CD14-positive monocyte (primary cell): ENCODE measurements around the gene PLXNA4. TPM values are rescaled to one million over a fixed set of nuclear protein-coding genes. Genes with fewer than 3 reads are reported as not detected.

Experiments used
- DNase-seq, 3 donors: peaks; one replicate each; pipeline ENCODE4 v3.0.0-alpha.2; 2011 to 2022
- H2AFZ ChIP-seq: 2 replicates; pipeline ENCODE4 v1.6.0; 2012; ENCODE audit warnings: mild to moderate bottlenecking, low read depth, low read length, inconsistent platforms; ENCODE audit not compliant: insufficient read depth, poor library complexity, severe bottlenecking
- H3K27ac ChIP-seq, 2 donors: 1 replicate in 1 of 2; 2 replicates in 1 of 2; pipeline ENCODE4 v1.5.1; 2012 to 2013; ENCODE audit warnings: low read length in 2 of 2, control low read depth in 1 of 2, inconsistent platforms in 1 of 2, low read depth in 1 of 2, mild to moderate bottlenecking in 1 of 2
- H3K27me3 ChIP-seq, 2 donors: one replicate each; pipeline versions ENCODE4 v1.6.0 to v1.6.1; 2011 to 2013; ENCODE audit warnings: low read length in 2 of 2; ENCODE audit not compliant: control insufficient read depth in 2 of 2, insufficient read depth in 2 of 2
- H3K36me3 ChIP-seq, 2 donors: replicated peaks in 1 of 2; 1 replicate in 1 of 2; 2 replicates in 1 of 2; pipeline versions ENCODE4 v1.5.1 to v1.6.1; 2012 to 2013; ENCODE audit warnings: low read length in 2 of 2, control low read depth in 1 of 2, inconsistent platforms in 1 of 2, mild to moderate bottlenecking in 1 of 2; ENCODE audit not compliant: insufficient read depth in 2 of 2, control insufficient read depth in 1 of 2
- H3K4me1 ChIP-seq, 2 donors: 1 replicate in 1 of 2; 2 replicates in 1 of 2; pipeline versions ENCODE4 v1.5.1 to v1.6.1; 2012 to 2013; ENCODE audit warnings: low read length in 2 of 2, control low read depth in 1 of 2, inconsistent platforms in 1 of 2, mild to moderate bottlenecking in 1 of 2, moderate library complexity in 1 of 2; ENCODE audit not compliant: insufficient read depth in 2 of 2, control insufficient read depth in 1 of 2
- H3K4me2 ChIP-seq: replicated peaks from 2 replicates; pipeline ENCODE3; 2012; ENCODE audit warnings: low read length, moderate library complexity, mild to moderate bottlenecking; ENCODE audit not compliant: poor library complexity, severe bottlenecking; ENCODE audit errors: extremely low read depth
- H3K4me3 ChIP-seq, 3 experiments: fragments of 200-600 bp in 1 of 3; sonication (generic) in 1 of 3; replicated peaks in 1 of 3; 1 replicate in 2 of 3; 2 replicates in 1 of 3; pipeline ENCODE4 v1.5.1; 2011 to 2013; ENCODE audit warnings: low read length in 3 of 3, mild to moderate bottlenecking in 3 of 3, control low read depth in 2 of 3, low read depth in 2 of 3, inconsistent platforms in 1 of 3, moderate library complexity in 1 of 3
- H3K79me2 ChIP-seq: 2 replicates; pipeline ENCODE4 v1.6.0; 2012; ENCODE audit warnings: mild to moderate bottlenecking, control low read depth, inconsistent platforms, low read length, moderate library complexity; ENCODE audit not compliant: insufficient read depth
- H3K9ac ChIP-seq: 2 replicates; pipeline ENCODE4 v1.6.0; 2017; ENCODE audit warnings: low read length, mild to moderate bottlenecking; ENCODE audit not compliant: insufficient read depth, poor library complexity, severe bottlenecking
- H3K9me3 ChIP-seq, 2 donors: replicated peaks in 1 of 2; 1 replicate in 1 of 2; 2 replicates in 1 of 2; pipeline versions ENCODE4 v1.5.1 to v1.6.1; 2012 to 2013; ENCODE audit warnings: low read length in 2 of 2, control low read depth in 1 of 2; ENCODE audit not compliant: control insufficient read depth in 1 of 2, insufficient read depth in 1 of 2
- H4K20me1 ChIP-seq: 2 replicates; pipeline ENCODE4 v1.6.0; 2012; ENCODE audit warnings: mild to moderate bottlenecking, low read length, control low read depth, moderate library complexity; ENCODE audit not compliant: insufficient read depth
- H3K27ac Mint-ChIP-seq, 7 donors: one replicate each; pipeline ENCODE4 v1.8.0; 2020; ENCODE audit warnings: mild to moderate bottlenecking in 7 of 7, mixed read lengths in 7 of 7, moderate library complexity in 6 of 7, inconsistent platforms in 2 of 7
- H3K27me3 Mint-ChIP-seq, 3 donors: one replicate each; pipeline ENCODE4 v1.8.0; 2021 to 2022; ENCODE audit warnings: low read depth in 3 of 3, mild to moderate bottlenecking in 3 of 3, mixed read lengths in 3 of 3, moderate library complexity in 3 of 3, inconsistent platforms in 1 of 3
- H3K36me3 Mint-ChIP-seq, 2 donors: one replicate each; pipeline ENCODE4 v1.8.0; 2020; ENCODE audit warnings: mixed read lengths in 2 of 2, inconsistent platforms in 1 of 2, mild to moderate bottlenecking in 1 of 2
- H3K4me1 Mint-ChIP-seq: one replicate; pipeline ENCODE4 v1.8.0; 2020; ENCODE audit warnings: mild to moderate bottlenecking, mixed read lengths
- H3K4me3 Mint-ChIP-seq, 2 donors: one replicate each; pipeline ENCODE4 v1.8.0; 2020; ENCODE audit warnings: mild to moderate bottlenecking in 2 of 2, mixed read lengths in 2 of 2, moderate library complexity in 1 of 2
- H3K9me3 Mint-ChIP-seq, 7 donors: one replicate each; pipeline ENCODE4 v1.8.0; 2020 to 2022; ENCODE audit warnings: mixed read lengths in 7 of 7, mild to moderate bottlenecking in 6 of 7, moderate library complexity in 6 of 7, inconsistent platforms in 2 of 7
- WGBS: methylation state at CpG from one replicate; pipeline ENCODE4 v1.1.5; 2013; ENCODE audit warnings: missing lambda C conversion rate; ENCODE audit not compliant: insufficient coverage; 5-methylcytosine and 5-hydroxymethylcytosine counted together
- intact Hi-C, 2 donors: fragments of 100-400 bp; cut with micrococcal nuclease; formaldehyde crosslinking; loops; one replicate each; pipeline versions ENCODE4 v1.15.0 to v1.15.1; 2023
- polyA plus RNA-seq, 3 donors: library from polyadenylated mRNA; depleted of rRNA in 1 of 3; unstranded in 2 of 3; stranded (reverse) in 1 of 3; fragments of 300-500 nt in 2 of 3; fragments of >200 nt in 1 of 3; fragmentation: Illumina TruSeq in 2 of 3; gene quantifications; 1 replicate in 2 of 3; 2 replicates in 1 of 3; pipeline ENCODE4 v1.2.3, GENCODE V29; 2012 to 2021
- TF ChIP-seq, protein P1 (sequence below): fragments of 200-600 bp; IDR thresholded peaks from one replicate; pipeline ENCODE4 v1.8.0; 2022; ENCODE audit warnings: antibody characterized with exemption, mild to moderate bottlenecking

The PLXNA4 gene
- polyA plus RNA-seq, 3 donors: not detected

DNA sequence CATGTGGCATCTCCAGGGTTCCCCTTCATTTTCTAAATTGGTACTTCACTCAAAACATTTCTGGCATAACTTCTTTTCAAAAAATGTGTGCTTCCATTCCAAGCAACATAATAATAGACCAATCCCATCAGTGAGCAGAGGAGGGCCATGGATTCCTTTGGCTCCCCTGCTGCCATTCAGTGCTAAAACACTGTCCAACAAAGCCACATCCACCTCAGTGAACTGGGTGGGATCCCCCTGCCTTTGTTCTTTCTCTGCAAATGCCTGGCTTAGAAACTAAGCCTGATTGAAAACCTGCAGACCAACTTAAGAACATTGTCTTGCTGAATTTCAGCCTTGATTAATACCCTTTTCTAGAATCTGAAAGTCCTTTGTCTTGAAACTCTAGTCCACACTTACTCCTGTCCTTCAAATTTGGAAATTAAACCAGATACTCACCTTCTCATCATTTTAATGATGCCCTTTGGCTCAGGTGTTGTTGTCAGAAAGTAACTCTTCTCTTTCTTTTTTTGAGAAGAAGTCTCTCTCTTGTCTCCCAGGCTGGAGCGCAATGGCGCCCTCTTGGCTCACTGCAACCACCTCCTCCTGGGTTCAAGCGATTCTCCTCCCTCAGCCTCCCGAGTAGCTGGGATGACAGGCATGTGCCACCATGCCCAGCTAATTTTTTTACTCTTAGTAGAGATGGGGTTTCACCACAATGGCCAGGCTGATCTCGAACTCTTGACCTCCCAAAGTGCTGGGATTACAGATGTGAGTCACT, 132.3 kb downstream of the PLXNA4 start:
- Mint-ChIP-seq H3K27me3 (peaks cover 0 to 5% (median 1%) of the 10 kb centered on the region in 3 donors), H3K9me3 (peaks cover 0 to 2% (median 0%) of the 10 kb centered on the region in 7 donors), H3K36me3 (peaks cover 0 to 2% of the 10 kb centered on the region in 2 donors), H3K4me3 (no peak overlapping the region), H3K27ac (peak overlapping the region in 1 of 7 donors; percentile 65), H3K4me1 (peaks cover 60% of the 10 kb centered on the region)
- Histone ChIP-seq H3K9ac (no peak overlapping the region), H3K4me2 (no peak overlapping the region), H3K27me3 (no peaks in the 10 kb centered on the region), H2AFZ (no peak overlapping the region), H3K4me1 (peaks cover 53 to 60% of the 10 kb centered on the region in 2 donors), H3K27ac (no peak overlapping the region), H3K4me3 (no peak overlapping the region), H4K20me1 (no peaks in the 10 kb centered on the region), H3K9me3 (no peaks in the 10 kb centered on the region), H3K36me3 (no peaks in the 10 kb centered on the region), H3K79me2 (no peaks in the 10 kb centered on the region)
- no peak for DNase-seq
- intact Hi-C loops: no loop called here
- WGBS: 100% methylated on average over 1 of the region's 5 CpGs
- TF ChIP-seq, protein P1, sequence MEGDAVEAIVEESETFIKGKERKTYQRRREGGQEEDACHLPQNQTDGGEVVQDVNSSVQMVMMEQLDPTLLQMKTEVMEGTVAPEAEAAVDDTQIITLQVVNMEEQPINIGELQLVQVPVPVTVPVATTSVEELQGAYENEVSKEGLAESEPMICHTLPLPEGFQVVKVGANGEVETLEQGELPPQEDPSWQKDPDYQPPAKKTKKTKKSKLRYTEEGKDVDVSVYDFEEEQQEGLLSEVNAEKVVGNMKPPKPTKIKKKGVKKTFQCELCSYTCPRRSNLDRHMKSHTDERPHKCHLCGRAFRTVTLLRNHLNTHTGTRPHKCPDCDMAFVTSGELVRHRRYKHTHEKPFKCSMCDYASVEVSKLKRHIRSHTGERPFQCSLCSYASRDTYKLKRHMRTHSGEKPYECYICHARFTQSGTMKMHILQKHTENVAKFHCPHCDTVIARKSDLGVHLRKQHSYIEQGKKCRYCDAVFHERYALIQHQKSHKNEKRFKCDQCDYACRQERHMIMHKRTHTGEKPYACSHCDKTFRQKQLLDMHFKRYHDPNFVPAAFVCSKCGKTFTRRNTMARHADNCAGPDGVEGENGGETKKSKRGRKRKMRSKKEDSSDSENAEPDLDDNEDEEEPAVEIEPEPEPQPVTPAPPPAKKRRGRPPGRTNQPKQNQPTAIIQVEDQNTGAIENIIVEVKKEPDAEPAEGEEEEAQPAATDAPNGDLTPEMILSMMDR: no peak

DNA sequence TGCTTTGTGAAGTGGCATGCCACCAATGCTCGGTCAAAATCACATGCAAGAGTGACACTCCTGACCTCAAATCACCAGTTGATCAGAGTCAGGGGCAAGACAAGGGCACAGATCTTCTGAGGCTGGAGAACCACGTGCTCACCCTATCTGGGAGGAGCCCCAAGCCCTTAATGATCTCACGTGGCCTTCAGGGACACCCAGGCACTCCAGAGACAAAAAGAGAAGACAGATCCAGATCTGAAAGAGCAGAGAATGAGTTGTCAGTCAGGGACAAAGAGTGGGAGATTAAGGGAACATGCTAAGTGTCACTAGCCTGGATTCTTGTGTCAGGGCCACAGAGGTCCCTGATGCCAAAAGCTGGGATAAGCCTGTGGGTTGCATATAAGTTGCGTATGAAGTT, 134.3 kb downstream of the PLXNA4 start:
- no peaks in the 10 kb centered on the region for H3K79me2 ChIP-seq
- no peak overlapping the region for H3K4me3 Mint-ChIP-seq
- TF ChIP-seq, protein P1: no peak
- H3K4me2 ChIP-seq: no peak overlapping the region
- peak overlapping the region in 1 of 7 donors; percentile 60 for H3K27ac Mint-ChIP-seq
- no peak overlapping the region for H2AFZ ChIP-seq
- H3K4me3 ChIP-seq: no peak overlapping the region
- H3K9me3 Mint-ChIP-seq: peaks cover 0 to 2% (median 0%) of the 10 kb centered on the region in 7 donors
- no peak for DNase-seq
- peaks cover 62% of the 10 kb centered on the region for H3K4me1 Mint-ChIP-seq
- WGBS: 92% methylated on average over 2 of the region's 4 CpGs
- no peaks in the 10 kb centered on the region for H3K36me3 ChIP-seq
- no peak overlapping the region for H3K27ac ChIP-seq
- H3K27me3 Mint-ChIP-seq: peaks cover 0 to 2% (median 1%) of the 10 kb centered on the region in 3 donors
- H4K20me1 ChIP-seq: no peaks in the 10 kb centered on the region
- H3K9ac ChIP-seq: no peak overlapping the region
- peaks cover 53 to 61% of the 10 kb centered on the region in 2 donors for H3K4me1 ChIP-seq
- H3K27me3 ChIP-seq: no peaks in the 10 kb centered on the region
- intact Hi-C loops: no loop called here
- H3K9me3 ChIP-seq: no peaks in the 10 kb centered on the region
- peaks cover 0 to 2% of the 10 kb centered on the region in 2 donors for H3K36me3 Mint-ChIP-seq
